HG03575 (cell line): ENCODE measurements around the gene ZNF496.
"Not testable (repeated sequence)": the region's sequence is repeated elsewhere in the genome, so short reads cannot be mapped to it uniquely, and the experiment has no call there.

Source experiments
- ATAC-seq: cut with Tn5 transposase; IDR thresholded peaks from one replicate; pipeline ENCODE4 v1.9.1; 2021; ENCODE audit not compliant: unreplicated experiment, insufficient number of reproducible peaks, low FRiP score; ENCODE audit errors: extremely low read depth

ZNF496 gene

DNA sequence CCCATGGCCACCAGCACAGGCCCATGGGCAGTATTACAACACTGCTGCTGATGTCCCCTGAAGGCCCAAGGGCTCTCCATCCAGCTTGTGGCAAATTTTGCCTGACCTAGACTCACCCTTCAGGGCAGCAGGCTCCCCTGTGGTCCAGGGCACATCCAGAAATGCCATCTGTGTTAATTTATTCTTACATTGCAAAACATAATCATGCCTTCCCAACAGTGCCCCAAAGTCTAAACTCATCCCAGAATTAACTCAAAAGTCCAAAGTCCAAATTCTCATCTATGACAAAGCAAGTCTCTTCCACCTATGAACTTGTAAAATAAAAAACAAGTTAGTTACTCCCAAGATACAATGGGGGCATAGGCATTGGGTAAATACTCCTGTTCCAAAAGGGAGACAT, 62.5 kb downstream of the ZNF496 start:
- no peak for ATAC-seq

GRCh38 chr1:247268390-247269045, 63.1 kb downstream of the ZNF496 start:
- ATAC-seq: no peak

DNA sequence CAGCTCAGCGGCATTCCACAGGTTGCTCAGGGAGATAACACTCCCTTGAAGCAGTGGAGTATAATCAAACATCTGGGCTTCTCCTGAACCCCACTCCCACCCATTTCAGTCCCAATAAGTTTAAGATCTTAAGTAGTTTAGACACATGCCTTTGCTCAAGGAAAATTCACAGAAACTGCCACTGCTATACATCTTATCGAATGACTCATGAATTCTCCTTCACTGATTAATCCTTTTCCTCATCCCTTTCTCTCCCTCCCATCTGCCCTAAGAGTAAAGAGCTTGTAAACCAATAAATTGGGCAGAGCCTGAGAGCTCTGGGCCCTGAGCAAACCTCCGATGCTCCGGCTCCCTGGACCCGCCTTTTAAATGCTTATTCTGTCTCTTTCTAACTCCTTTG, 65.6 kb downstream of the ZNF496 start:
- no peak for ATAC-seq

DNA sequence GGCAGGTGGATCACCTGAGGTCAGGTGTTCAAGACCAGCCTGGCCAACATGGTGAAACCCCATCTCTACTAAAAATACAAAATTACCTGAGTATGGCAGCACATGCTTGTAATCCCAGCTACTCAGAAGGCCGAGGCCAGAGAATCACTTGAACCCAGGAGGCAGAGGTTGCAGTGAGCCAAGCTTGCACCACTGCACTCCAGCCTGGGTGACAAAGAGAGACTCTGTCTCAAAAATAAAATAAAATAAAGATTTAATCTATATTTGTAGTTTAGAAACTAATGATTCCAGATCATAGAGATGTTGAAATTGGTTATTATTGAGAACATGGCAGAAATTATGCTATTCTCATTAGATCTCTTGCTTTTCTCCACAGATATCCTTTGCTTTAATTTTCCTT, 75.9 kb downstream of the ZNF496 start, which contains the start of gene VN1R5:
Gene VN1R5, plus strand, starts transcription at position 301 of the 400 bp plus-strand sequence.
- ATAC-seq: not testable (repeated sequence)

DNA sequence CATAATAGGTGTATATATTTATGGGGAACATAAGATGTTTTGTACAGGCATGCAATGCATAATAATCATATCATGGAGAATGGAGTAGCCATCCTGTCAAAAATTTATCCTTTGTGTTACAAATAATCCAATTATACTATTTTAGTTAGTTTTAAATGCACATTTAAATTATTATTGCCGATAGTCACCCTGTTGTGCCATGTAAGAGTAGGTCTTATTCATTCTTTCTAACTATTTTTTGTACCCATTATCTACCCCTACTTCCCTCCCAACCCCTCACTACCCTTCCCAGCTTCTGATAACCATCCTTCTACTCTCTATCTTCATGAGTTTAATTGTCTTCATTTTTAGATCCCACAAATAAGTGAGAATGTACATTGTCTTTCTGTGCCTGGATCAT, 84.1 kb downstream of the ZNF496 start:
- ATAC-seq: no peak
